ENCODE results near the gene DNAJA3.
A peak's percentile ranks its signal among the peaks of the same experiment; 100 is the strongest.

Gene DNAJA3

DNA sequence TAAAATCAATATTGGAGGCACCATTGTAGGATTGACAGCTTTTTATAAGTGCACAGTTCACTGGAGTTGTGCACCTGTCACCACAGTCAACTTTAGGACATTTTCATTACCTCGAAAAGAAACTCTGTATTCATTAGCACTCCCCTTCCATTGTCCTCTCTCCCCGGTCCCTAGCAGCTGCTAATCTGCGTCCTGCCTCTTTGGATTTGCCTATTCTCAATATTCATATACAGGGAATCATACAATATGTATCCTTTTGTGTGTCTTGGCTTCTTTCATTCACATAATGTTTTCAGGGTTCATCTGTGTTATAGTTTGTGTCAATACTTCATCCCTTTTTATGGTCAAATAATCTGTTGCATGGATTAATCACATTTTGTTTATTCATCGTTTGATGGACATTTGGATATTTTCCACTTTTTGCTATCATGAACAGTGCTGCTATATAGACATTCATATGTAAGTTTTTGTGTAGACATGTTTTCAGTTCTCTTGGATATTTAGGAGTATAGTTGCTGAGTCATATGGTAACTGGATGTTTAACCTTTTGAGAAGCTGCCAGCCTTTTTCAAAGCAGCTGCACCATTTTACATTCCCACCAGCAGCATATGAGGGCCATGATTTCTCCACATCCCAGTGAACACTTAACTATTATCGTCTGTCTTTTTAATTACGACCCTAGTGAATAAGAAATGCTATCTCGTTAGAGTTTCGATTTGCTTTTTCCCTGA lies 9.8 kb downstream of the DNAJA3 start:
- DNase-seq = no peak

DNA sequence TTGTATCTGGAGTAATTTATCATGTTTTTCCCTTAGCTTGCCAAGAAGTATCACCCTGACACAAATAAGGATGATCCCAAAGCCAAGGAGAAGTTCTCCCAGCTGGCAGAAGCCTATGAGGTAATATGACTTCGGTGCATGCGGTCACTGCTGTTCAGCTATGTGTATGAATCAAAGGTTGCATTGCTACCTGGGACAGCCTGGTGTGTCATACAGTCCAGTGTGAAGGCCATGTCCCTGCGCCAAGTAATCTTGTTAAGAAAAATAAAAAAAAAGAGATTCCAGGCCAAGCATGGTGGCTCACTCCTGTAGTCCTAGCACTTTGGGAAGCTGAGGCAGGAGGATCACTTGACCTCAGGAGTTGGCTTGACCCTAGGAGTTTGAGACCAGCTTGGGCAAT lies 11.7 kb downstream of the DNAJA3 start:
- no peak for DNase-seq

DNA sequence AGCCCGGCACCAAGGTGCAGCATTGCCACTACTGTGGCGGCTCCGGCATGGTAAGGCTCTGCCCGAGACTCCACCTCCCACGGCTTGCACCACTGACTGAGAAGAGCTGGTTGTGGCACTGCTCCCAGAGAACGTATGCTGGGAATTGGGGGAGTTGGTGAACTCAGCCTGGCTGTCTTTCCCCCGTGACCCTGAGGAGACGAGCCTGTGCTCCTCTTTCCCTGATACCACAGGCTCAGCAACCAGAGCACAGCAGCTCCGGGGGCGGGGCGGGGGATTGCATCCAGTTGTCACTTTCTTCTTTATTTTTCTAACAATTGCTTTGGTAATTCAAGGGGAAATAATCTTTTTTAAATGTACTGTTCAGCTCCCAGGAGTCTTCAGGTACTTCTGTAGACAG lies 16.7 kb downstream of the DNAJA3 start:
- no peak for DNase-seq

DNA sequence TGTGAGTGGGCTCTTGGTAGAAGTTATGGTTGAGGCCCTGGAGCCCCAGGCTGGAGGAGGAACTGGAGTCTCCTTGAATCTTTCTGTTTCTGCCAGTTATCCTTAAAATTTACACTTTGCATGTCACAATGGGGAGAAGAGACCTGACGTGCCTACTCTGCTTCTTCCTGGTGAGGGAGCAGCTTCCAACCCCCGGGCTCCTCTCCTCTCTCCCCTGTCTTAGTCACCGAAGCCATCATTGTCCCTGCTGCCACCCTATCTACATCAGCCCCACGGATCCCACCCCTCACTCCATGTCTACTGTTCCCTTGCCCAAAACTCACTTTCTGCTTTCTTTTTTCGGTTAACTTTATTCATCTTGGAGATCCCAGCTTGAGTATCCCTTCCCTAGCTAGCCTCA lies 17.6 kb downstream of the DNAJA3 start:
- no peak for DNase-seq

DNA sequence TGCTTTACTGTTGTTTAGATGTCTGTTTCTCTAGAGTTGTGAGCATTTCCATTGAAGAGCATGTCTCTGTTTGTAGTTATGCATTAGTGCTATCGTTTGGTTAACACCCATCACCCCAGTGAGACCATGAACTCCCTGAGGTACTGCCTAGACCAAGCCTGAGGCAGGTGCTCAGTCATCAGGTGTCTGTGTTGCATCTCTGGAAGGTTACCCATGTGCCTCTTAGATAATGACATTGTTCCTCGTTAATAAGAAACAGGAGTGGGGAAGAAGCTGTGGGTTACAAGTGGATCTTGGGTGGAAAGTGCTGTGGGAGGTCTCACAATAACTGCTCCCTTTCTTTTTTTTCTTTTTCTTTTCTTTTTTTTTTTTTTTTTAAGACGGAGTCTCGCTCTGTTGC lies 18.3 kb downstream of the DNAJA3 start:
- no peak for DNase-seq

DNA sequence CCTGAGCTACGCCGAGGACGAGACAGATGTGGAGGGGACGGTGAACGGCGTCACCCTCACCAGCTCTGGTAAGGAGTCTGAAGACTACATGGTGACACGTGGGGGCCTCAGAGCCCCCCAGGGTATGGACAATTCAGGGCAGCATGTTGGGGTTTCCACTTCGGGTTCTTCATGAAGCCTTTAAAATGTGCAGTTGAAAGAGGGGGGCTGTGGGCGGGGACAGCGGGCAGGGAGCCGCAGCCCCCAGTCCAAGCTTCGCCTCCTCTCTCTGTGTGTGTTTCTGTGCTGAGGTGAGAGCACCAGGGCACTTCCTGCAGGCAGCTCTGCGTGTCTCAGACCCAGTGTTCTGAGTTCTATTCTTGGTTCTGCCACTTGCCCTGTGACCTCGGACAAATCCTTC lies 24.8 kb downstream of the DNAJA3 start:
- no peak for DNase-seq

DNA sequence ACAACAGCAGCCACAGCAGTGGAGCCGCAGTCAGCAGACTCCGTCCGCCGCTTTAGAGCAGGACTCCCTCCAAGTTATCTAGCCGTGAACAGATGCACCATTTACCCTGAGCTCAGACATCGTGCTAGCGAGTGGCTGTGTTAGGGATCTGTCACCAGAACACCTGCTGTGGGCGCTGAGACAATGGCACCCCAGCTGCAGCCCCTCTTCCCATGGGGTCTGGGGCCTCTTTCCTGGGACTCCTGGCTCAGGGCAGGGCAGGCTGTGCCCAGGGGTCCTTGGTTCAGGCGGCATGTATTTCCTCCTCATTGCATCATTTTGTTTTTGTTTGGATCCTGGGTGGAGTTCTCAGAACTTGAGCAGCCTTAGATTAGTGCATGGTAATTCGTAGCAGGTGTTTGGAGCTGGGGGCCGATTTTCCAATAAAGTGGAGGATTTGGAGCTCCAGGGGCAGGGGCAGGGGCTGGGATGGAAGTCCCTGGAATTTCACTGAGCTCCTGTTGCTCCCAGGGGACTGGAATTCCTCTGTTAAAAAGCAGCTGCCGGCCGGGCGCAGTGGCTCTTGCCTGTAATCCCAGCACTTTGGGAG lies 25.4 kb downstream of the DNAJA3 start:
- DNase-seq = no peak

DNA sequence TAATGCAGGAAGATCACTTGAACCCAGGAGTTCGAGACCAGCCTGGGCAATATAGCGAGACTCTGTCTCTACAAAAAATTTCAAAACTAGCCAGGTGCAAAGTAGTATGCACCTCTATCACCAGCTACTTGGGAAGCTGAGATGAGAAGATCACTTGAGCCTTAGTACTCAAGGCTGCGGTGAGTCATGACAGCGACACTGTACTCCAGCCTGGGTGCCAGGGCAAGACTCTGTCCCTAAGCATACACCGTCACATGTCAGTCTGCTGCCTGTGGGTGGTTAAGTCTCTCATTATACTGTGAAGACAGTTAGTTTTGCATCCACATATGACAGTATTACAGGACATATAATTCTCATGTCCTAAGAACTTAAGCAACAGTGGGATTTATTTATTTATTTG lies 27.0 kb downstream of the DNAJA3 start:
- DNase-seq = no peak

DNA sequence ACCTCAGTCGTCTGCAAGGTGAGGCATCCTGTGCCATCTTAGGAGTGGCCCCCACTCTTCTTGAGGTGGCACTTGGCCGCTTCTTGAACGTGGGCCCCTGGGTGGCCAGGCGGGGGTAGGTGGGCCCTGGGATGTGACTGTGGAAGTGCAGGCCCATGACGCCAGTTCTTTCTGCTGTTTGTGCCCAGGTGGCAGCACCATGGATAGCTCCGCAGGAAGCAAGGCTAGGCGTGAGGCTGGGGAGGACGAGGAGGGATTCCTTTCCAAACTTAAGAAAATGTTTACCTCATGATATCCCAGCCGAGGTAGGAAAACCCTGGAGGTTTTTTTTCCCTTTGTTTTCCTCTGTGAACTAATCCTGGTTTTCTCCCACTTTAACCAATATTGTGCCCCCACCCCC lies 29.0 kb downstream of the DNAJA3 start:
- no peak for DNase-seq

DNA sequence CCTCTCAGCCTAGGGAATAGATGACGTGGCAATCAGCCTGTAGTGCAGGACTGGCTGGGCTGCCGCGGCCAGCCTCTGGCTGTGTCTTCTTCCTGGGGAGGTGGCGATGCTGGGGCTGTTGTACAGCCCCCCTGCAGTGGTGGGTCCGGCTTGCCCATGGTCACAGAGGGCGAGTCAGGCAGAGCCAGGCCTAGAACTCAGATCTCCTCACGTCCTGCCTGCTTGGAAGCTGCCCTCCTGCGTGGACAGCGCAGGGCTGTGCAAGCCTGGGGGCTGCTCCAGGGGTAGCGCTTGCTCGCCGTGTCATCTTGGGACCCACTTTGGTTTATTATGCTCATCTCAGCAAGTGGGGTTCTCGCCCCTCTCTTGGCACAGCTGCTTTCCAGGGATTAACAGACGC lies 29.4 kb downstream of the DNAJA3 start:
- no peak for DNase-seq

DNA sequence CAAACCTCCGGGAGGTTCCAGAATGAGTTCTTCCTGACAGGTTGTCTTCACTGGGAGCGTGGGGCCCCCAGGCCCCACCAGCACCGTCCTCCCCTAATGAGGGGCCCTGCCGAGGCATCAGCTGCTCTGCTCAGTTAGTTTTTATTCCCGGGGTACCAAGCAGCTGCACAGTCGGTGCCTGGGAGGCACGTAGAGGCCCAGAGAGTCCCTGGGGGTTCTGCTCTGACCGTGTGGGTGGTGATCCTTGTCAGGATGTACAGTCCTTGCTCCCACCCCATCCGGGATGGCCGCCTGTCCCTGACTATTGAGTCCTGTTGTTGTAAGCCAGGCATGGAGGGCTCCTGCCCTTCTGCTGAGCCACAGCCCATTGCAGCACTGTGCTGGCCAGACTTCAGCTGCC lies 30.3 kb downstream of the DNAJA3 start:
- DNase-seq = no peak

DNA sequence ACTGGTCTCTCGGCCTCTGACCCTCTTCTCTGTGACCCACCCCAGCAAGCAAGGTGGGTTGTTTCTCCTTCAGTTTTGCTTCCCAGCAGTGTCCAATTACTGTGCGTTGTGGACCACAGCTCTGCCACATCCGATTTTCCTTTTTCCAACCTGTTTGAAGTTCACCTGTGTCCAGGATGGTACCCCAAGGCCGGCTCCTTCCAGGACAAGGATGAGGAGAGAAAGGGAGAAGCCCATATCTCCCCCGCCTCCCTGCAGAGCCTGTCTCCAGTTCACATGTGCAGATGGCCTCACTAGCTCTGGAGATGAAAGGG lies 35.2 kb downstream of the DNAJA3 start:
- no peak for DNase-seq

DNA sequence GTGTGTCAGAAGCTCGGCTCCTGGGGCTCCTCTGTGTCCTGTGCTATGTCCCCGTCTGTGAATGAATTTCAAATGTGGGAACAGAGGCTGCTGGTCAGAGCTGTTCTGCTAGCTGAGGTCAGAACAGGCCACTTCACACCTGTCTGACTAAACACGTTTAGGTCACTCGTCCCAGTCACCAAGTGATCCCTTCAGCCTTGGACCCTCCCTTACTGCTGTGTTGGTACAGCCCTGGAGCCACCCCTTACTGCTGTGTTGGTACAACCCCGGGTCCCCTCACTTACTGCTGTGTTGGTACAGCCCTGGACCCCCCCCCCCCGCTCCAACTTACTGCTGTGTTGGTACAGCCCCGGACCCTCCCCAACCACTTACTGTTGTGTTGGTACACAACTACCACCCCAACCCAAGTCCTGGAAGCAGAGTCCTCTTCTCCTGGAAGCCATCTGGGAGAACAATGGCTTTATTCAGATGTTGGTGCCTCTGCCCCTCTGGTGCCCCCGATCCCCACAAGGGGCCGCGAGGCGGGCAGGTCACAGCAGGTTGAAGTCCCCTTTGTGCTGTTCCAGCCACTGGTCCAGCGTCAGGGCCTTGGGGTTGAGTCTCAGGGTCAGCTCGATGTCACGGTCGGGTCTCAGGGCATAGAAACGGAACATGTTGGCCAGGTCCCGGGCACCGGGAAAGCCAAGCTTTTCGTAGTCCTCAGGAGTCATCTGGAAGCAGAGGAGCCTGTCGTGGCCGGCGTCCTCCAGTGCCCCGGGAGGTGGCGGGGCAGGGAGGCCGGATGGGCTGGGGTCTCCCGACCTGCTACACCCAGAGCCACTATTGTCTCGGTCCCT lies 35.8 kb downstream of the DNAJA3 start:
- no peak for DNase-seq

DNA sequence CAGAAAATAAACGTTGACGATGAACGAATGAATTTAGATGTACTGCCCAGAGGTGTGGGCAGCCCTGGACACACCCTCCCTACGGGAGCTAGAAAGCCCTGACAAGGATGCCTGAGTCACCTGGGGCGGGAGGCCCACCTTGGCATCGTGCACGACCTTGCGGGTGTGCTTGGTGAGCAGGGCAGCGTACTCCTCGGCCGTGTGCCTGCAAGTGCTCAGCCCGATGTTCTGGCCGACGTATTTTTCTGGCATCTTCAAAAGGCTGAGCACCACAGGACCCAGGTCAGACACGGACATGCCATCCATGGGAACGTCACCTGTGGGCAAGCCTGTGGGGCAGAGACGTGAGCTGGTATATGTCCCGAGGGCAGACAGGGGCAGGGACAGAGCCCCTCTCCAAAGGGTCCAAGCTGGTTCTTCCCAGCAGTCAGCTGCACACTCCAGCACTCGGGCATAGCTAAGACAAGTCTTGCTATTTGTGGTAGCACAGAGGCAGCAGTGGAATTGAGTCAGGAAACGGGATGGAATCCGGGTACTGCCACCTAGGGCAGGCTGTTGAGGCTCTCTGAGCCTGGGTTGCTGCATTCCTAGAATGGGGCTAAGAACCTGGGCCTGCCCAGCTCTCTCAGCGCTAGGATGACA lies 38.0 kb downstream of the DNAJA3 start:
- no peak for DNase-seq

DNA sequence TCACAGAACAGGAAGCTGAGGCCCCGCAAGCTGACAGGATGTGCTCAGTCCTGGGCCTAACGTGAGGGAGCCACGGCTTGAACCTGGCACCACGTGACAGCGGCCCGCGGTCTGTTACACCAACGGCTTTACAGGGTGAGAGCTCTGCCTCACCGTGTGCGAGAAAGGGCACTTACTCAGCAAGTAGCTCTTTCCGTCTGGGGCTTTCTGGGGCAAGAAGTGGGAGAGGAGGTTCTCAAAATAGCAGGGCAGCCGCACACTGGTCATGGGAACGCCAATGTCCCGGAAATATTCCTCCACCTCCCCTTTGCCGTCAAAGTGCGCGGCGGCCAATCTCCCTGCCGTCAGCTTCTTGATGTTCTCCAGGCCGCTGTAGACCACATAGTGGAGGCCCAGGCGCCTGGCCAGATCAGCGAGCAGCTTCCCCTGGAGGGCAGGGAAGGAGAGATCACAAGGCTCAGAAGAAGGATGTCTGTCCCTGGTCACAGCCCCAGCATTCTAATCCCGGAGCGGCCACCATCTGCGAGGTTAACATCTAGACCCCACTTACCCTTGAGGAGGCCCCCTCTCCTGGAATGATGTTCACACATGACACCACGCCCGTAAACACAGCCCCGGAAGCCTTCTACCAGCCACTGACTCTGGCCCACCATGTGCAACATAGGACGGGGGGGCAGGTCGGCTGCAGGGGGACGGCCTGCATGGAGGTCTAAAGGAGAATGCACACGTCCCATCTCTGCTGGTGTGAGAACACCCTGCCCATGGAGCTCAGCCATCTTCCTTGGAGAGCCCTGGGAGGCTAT lies 40.5 kb downstream of the DNAJA3 start:
- DNase-seq = peak; percentile 79

DNA sequence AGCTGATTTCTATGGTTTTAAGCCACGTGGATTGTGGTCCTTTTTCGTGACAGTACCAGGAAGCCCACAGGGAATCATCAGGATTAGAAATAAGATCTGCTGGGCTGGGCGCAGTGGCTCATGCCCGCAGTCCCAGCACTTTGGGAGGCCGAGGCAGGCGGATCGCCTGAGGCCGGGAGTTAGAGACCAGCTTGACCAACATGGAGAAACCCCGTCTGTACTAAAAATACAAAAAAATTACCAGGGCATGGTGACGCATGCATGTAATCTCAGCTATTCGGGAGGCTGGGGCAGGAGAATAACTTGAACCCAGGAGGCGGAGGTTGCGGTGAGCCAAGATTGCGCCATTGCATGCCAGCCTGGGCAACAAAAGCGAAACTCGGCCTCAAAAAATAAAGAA lies 42.2 kb downstream of the DNAJA3 start:
- no peak for DNase-seq

DNA sequence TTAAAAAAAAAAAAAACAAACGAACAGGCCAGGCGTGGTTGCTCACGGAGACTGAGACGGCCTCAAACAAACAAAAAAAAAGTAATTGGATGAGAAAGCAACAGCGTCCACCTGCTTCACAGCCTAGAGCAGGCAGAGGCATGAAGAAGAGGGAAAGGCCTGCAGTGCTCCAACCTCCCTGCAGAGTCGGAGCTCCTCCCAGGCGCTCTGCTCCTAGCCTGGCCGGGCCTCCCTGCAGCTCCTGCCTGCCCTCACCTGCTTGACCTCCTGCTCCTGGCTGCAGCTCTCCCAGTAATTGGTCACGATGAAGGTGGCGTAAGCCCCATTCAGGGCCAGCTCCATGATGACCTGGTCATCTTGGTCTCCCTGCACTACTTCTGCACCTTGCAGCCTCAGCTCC lies 43.3 kb downstream of the DNAJA3 start:
- no peak for DNase-seq

DNA sequence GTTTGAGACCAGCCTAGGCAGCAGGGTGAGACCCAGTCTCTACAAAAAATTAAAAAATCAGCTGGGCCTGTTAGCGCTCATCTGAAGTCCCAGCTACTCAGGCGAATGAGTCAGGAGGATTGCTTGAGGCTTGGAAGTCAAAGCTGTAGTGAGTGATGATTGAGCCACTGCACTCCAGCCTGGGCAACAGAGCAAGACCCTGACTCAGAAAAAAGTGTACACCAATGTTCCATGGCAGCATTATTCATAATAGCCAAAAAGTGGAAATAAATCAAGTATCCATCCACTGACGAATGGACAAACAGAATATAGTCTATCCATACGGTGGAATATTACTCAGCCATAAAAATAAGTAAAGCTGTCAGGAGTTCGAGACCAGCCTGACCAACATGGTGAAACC lies 46.2 kb downstream of the DNAJA3 start:
- DNase-seq = no peak

DNA sequence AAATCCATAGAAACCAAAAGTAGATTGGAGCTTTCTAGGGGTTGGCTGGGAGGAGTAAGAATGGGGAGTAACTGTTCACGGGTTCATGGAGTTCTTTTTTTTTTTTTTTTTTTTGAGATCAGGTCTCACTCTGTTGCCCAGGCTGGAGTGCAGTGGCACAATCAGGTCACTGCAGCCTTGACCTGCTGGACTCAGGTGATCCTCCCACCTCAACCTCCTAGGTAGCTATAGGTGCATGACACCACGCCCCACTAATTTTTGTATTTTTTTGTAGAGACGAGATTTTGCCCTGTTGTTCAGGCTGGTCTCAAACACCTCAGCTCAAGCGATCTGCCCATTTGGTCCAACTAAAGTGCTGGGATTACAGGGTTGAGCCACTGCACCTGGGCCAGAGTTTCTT lies 47.2 kb downstream of the DNAJA3 start:
- no peak for DNase-seq

DNA sequence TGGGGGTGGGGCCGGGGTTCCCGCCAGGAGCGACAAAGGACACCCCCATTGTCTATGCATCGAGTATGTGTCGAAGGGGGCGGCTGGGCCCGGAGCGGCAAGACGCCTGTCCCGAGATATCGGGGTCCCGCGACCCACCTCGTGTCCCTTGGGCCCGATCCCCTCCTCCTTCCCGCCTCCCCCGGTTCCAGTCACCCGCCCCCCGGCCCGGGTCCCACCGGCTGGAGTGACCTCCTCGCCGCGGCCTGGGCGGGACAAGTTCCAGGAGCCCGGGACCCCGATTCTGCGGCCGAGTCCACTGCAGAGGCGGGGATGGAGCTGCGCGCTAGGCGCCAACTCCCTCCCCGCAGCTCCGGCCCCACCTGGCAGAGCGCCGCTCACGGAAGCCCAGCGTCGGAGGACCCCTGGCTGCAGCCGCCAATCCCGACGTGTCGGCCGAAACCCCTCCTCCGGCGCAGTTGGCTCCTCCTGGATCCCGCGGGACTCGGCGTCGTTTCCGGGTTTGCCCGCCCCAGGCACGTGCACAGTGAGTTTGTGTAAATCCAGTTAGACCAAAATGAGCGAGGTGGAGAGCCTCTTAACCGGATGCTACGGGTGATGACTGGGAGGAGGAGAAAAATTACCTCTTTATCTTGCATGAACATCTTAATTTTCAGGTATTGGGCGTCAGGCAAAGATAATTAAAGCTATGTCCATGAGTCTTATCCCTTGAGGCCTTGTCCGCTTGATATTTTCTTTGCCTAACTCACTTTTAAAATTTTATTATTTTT lies 48.7 kb downstream of the DNAJA3 start, which contains the start of gene NMRAL1:
TSS of gene NMRAL1 (minus strand) at position 434 of the 770 bp plus-strand sequence. CDS start 493 bp downstream, outside the sequence.
- DNase-seq = peak; percentile 81

DNA sequence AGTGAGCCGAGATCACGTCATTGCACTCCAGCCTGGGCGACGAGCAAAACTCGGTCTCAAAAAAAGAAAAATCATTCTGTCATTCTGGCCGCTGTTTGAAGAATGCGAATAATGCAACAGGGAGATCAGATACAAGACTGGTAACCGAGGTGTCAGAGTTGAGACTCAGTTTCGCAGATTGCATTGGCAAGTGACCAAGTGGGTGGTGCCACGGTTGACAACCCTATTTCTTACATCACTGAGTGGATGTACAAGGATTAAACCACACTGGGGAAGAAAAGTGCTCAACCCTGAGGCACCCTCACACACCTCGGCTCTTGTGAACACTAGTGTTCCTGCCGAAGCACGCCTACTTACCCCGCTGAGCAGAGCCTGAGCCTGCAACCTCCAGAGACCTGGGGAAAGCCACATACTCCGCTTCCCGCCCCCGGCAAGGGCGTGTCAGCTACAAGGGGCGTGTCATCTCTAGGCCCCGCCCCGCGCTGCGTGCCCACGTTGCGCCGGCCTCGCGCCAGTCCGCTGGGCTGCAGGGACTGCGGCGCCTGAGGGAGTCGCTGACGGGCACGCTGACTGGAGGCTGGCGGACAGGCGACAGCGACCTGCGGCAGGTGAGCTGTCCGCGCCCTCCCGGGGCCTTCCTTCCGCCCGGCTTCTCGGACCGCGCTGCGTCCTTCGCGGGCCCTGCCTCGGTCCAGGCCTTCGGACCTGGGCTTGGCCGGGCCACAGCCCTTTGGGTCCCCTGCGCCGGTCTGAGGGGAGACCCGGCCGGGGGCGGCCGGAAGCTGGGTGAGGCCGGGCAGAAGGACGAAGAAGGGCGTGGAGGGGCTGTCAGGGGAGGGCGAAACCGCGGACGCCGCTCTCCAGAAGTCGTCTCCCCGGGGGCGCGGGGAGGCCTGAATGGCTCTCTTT lies 50.5 kb downstream of the DNAJA3 start, which contains the start of gene HMOX2:
TSS of gene HMOX2 (plus strand) at position 519 of the 909 bp plus-strand sequence. CDS start 29,127 bp downstream, outside the sequence.
- peak; percentile 89 for DNase-seq
